GM10847 (cell line): ENCODE results near the gene WDR90.

Source experiments
- POLR2A ChIP-seq: IDR thresholded peaks from 2 replicates; pipeline ENCODE4 v1.6.1; 2011; ENCODE audit not compliant: insufficient read length; ENCODE audit errors: extremely low read depth

The WDR90 gene

DNA sequence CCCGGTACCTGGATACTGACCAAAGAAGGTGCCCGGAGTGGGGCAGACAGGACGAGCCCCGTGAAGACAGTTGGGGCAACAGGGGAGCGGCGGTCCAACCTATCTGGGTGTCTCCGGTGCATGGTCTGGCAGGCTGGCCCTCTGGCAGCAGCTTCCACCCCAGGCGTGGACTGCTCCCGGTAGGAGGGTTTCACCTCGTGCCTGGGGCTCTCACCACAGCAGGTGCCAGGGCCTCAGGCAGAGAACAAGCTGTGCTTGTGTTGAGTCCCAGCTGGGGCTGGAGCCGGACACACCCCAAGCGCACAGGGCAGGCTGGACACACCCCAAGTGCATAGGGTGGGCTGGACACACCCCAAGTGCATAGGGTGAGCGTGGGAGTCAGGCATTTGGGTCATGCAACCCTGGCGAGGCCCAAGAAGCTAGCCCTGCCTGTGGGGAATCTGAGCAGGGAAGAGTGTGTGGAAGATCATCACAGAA, 57.9 kb downstream of the WDR90 start:
- TF ChIP-seq POLR2A: no peak

DNA sequence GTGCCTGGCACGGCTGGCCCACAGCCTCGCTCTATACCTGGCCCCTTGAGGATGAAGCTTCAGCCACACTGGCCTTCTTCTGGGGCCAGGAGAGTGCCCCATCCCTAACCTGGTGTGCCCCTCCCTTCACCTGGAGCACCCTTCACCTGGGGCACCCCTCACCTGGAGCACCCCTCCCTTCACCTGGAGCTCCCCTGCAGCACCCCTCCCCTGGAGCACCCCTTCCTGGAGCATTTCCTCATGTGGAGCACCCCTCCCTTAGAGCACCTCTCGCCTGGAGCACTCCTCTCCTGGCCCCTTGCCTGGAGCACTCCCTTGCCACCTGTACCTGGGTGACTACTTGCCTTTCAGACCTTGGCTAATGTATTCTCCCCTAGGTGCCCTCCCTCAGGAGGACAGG, 58.9 kb downstream of the WDR90 start:
- no peak for TF ChIP-seq POLR2A

DNA sequence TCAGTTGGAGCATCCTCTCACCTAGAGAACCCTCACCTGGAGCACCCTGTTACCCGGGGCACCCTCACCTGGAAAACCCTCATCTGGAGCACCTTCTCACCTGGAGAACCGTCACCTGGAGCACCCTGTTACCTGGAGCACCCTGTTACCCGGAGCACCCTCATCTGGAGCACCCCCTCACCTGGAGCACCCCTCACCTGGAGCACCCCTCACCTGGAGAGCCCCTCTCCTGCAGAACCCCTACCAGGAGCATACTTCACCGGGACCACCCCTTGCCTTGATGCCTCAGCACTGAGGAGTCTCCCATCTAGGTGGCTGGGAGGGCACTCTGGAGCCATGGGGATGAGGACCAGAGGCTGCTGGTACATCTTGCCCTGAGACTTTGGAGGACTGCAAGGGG, 59.8 kb downstream of the WDR90 start:
- no peak for TF ChIP-seq POLR2A

DNA sequence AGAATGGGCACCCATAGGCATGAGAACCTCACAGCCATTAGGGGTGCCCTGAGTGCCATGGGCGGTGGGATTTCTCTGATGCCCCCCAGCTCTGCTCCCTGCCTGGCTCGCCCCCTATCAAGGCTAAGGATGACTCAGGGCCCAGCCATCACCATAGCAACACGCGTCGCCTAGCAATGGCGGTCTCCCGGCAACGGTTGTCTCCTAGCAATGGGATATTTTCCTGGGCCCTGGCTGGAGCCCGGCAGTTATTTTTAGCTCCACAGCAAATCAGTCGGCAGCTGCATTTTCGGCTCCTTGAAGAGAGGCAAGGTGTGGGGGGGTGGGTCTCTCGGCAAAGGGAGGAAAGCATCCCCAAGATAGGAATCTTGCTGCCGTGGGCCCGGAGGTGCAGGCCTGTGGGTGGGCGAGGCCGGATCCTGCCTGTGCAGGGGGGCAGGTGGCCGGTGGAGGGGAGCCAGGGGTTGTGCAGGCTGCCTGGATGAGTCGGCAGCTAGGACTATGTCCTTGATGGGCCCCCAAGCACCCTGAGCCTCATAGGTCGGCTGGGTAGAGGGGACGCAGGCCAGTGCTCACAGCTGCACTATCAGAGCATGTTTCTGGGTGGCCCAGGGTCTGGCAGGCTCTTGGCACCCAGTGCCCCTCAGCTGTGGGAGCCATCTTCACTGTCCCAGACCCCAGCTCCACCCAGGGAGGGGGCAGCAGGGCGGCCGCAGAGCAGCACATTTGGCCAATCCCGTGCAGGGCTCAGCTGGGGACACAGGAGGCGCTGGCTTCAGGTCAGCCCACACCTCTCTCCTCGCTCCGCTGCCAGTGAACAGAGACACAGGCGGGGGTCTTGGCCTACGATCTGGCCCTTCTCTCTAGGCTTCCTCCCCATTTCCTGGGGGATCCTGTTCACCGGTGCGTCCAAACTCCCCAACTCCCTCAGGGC, 60.7 kb downstream of the WDR90 start:
- TF ChIP-seq POLR2A: no peak

DNA sequence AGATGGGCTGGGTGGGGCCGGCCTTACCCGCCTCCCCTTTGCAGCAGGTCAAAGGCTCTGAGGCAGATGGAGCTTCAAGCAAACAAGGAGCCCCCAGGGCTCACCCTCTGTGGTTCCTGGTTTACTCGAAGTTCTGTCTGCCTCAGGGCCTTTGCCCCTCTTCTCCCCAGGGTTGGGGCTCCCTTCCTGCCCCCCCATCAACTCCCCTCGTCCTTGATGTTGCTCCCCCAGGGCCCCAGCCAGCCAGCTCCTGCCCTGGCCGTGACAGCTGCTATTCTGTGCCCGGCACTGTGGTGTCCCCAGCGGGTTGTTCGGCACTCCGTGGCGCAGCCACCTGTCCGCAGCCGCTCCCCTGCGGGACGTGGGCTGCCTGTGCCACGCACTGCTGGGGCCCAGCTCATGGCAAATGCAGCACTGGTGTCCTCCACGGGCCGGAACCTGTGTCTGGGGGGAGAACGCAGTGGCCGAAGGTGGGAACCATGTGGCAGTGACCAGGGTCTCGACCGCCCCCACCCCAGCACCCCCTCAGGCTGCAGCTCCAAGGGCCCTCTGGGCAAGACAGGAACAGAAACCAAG, 61.4 kb downstream of the WDR90 start:
- TF ChIP-seq POLR2A: no peak

DNA sequence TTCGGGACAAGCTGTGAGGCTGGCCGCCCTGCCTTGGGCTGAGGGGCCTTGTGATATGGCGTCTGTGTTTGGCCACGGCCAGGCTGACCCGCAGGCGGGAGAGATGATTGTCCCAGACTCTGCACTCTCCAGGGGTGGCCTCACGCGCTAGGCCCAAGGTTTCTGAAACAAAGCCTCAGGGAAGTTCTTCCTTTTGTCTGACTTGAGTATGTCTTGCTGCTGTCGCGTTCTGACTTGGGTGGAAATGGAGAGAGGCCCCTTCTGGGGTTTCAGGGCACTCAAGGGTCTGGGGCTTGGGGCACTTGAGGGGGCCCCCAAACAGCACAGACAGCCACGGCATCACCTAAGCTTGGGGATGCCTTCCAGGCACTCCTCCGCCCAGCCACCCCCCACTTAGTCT, 61.9 kb downstream of the WDR90 start:
- TF ChIP-seq POLR2A: no peak

DNA sequence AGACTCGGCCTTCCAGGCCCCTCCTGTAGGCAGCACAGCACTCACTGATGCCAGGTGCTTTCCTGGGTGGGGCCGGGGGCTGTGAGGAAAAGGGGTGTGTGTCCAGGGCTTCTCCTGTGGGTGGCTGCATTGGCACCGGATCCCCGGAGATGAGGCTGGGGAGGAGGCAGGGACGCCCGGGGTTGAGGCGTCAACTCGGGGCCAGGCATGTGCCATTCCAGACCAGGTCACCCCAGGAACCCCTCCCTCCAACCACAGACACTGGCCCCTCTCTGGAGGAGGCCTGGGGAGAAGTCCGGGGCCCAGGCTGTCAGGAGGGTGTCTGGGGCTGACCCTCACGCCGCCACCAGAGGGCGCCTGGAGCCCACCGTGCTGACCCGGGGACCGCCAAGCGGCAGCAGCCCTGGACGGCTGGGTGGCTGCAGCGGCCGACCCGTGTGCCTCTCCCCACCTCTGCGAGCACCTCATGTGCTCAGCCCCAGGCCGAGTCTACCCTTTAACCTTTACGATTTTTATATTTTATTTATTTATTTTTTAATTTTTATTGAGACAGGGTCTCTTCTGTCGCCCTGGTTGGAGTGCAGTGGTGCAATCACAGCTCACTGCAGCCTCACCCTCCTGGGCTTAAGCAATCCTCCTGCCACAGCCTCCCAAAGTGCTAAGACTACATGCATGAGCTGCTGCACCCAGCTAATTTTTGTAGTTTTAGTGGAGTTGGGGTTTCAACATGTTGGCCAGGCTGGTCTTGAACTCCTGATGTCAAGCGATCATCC, 62.6 kb downstream of the WDR90 start:
- no peak for TF ChIP-seq POLR2A

DNA sequence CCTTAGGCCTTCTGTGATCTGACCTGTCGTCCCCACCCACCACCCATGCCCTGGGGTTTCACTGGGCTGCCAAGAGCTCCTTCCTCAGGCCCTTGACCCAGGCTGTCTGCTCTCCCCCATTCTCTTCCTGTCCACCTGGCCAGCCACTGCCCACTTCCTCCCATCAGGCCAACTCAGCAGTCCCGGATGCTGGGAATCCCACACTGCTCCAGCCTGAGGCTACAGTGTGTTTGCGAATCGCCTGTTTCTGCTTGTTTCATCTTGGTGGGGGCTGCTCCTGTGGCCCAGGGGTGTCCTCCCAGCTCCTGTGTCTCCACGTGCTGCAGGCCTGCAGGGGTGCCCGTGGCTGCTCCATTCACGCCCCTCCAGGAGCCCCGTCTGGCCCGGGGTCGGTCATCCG, 64.9 kb downstream of the WDR90 start:
- no peak for TF ChIP-seq POLR2A

DNA sequence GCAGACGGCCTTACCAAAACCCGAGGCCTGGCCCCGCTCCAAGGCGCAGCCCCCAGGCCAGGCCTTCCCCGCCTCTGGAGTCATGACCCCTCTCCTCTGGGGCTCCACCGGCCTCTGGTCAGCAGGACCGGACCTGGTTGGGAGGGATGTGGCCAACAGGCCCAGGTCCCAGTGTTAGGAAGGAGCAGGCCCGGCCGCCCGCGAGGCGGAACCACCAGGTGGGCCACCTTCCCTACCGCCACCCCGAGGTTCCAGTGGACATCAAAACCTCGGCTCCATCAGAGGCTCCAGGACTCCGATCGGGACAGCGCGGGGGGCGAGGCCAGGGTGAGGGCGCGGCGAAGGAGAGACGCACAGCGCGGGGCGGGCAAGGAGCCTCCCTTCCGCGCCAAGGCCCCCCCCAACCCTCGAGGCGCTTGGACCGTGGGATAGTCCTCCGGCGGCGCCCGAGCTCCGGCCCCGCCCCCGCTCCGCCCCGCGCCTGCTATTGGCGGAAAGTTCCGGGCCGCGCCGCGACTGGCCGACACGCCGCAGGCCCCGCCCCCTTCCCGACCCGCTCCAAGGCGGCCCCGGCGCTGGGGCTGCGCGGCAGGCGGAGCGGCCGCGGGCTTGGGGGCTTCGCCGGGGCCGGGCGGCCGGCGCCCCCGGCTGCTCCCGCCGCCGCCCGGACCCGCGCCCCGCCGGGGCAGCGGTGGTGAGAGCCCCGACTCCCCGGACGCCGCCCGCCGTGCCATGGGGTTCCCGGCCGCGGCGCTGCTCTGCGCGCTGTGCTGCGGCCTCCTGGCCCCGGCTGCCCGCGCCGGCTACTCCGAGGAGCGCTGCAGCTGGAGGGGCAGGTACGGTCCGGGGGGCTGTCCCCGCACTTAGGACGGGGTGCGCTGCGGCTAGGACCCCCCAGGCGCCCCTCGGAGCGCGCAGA, 65.7 kb downstream of the WDR90 start, which contains the start of gene METRN:
TSS of gene METRN (plus strand) at position 561 of the 919 bp plus-strand sequence. CDS start at position 733, 172 bp downstream.
- no peak for TF ChIP-seq POLR2A

DNA sequence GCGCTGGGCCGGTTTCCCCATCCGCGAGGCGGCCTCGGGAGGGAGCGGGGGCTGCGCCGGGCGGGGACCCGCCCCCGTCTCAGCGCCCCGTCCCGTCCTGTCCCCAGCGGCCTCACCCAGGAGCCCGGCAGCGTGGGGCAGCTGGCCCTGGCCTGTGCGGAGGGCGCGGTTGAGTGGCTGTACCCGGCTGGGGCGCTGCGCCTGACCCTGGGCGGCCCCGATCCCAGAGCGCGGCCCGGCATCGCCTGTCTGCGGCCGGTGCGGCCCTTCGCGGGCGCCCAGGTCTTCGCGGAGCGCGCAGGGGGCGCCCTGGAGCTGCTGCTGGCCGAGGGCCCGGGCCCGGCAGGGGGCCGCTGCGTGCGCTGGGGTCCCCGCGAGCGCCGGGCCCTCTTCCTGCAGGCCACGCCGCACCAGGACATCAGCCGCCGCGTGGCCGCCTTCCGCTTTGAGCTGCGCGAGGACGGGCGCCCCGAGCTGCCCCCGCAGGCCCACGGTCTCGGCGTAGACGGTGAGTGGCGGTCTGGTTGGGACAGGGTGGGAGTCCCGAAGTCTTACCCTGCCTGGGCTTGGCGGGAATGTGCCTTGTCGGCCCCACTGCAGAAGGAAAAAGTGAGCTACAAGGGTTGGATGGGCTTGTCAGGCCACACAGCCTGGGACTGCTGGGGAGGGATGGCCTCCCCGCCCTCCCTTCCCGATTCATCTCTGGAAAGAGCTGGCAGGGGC, 66.5 kb downstream of the WDR90 start:
- TF ChIP-seq POLR2A: no peak

DNA sequence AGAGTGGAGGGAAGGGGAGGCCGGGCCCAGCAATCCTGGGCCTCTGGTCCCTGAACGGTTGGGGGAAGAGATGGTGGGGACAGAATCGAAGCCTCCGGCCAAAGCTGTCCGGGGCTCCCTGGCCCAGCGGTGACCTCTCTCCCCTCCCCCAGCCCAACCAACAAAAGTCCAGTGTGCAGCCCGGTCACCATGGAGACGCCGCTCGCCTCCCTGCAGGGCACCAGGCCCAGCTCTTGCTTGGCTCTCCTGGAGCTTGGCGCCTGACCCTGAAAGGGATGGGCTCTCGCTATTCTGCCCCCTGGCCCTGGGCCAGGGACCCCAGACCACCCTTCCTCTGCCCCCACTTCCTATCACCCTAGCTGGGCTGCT, 67.0 kb downstream of the WDR90 start:
- no peak for TF ChIP-seq POLR2A

DNA sequence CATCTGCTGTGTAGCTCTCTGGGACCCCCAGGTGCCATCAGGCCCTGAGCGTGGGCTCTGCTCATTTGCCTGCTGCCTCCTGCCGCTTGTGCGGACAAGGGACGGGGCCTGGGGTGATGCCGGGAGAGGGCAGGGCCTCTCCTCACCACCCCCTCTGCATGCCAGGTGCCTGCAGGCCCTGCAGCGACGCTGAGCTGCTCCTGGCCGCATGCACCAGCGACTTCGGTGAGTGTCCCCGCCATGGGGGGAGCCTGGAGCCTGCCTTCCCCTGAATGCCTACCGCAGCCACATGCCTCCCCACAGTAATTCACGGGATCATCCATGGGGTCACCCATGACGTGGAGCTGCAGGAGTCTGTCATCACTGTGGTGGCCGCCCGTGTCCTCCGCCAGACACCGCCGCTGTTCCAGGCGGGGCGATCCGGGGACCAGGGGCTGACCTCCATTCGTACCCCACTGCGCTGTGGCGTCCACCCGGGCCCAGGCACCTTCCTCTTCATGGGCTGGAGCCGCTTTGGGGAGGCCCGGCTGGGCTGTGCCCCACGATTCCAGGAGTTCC, 67.7 kb downstream of the WDR90 start:
- TF ChIP-seq POLR2A: no peak
